ENCODE data around the gene CACNG6.

CACNG6 gene

GRCh38 chr19:54042989-54043388 lies 51.6 kb downstream of the CACNG6 start:
- no peak for ATAC-seq
- TF ChIP-seq TCF4 (CRISPR knock-in tag; IDR thresholded peaks at IDR 0.05; ENCODE audit: borderline replicate concordance) (no peak), ZNF70 (CRISPR knock-in tag; IDR thresholded peaks at IDR 0.05) (no peak), ZNF565 (CRISPR knock-in tag; conservative IDR thresholded peaks at IDR 0.05; ENCODE audit: low read depth) (no peak), ZFP30 (CRISPR knock-in tag; IDR thresholded peaks at IDR 0.05) (no peak), TSHZ2 (CRISPR knock-in tag; IDR thresholded peaks at IDR 0.05) (no peak), CREB5 (CRISPR knock-in tag; IDR thresholded peaks at IDR 0.05; ENCODE audit: low read depth) (no peak), ESRRG (CRISPR knock-in tag; IDR thresholded peaks at IDR 0.05) (no peak), CSDC2 (CRISPR knock-in tag; IDR thresholded peaks at IDR 0.05) (no peak), POU6F1 (CRISPR knock-in tag; IDR thresholded peaks at IDR 0.05; ENCODE audit: borderline replicate concordance, low read depth) (no peak)

- no peak for ATAC-seq
- TF ChIP-seq SNAI2 (CRISPR knock-in tag; IDR thresholded peaks at IDR 0.05) (no peak), TCF4 (CRISPR knock-in tag; IDR thresholded peaks at IDR 0.05; ENCODE audit: borderline replicate concordance) (no peak), ZC3H10 (CRISPR knock-in tag; IDR thresholded peaks at IDR 0.05) (no peak), ZFP3 (CRISPR knock-in tag; IDR thresholded peaks at IDR 0.05) (no peak), CSRNP3 (CRISPR knock-in tag; IDR thresholded peaks at IDR 0.05) (no peak), ZNF8 (CRISPR knock-in tag; IDR thresholded peaks at IDR 0.05) (no peak), ZFP30 (CRISPR knock-in tag; IDR thresholded peaks at IDR 0.05) (no peak), TOX (CRISPR knock-in tag; IDR thresholded peaks at IDR 0.05; ENCODE audit: borderline replicate concordance) (no peak), CREB5 (CRISPR knock-in tag; IDR thresholded peaks at IDR 0.05; ENCODE audit: low read depth) (no peak), PATZ1 (CRISPR knock-in tag; IDR thresholded peaks at IDR 0.05; ENCODE audit: borderline replicate concordance) (no peak), OSR1 (CRISPR knock-in tag; IDR thresholded peaks at IDR 0.05) (no peak), GLIS3 (CRISPR knock-in tag; IDR thresholded peaks at IDR 0.05) (no peak), TSHZ2 (CRISPR knock-in tag; IDR thresholded peaks at IDR 0.05) (no peak)
Measured at GRCh38 chr19:54045771-54046170, 54.3 kb downstream of the CACNG6 start.

Data from SK-N-SH treated with all-trans-retinoic acid at 6 μM for 48 hours (cell line).